K562 (cell line): ENCODE data around the gene C11orf52.
"Not testable (repeated sequence)": the region's sequence is repeated elsewhere in the genome, so short reads cannot be mapped to it uniquely, and the experiment has no call there.

Experiments used
- BRCA1 ChIP-seq, 2 experiments: fragments of 450-650 bp in 1 of 2; sonication (generic) in 1 of 2; formaldehyde crosslinking in 1 of 2; IDR thresholded peaks; 2 replicates each; pipeline versions ENCODE4 v1.5.0 to v1.6.1; 2017 to 2020; ENCODE audit warnings: mild to moderate bottlenecking in 1 of 2, missing genetic modification reagents in 1 of 2
- BRF1 ChIP-seq: IDR thresholded peaks from 3 replicates; pipeline ENCODE4 v1.6.1; 2011; ENCODE audit warnings: borderline replicate concordance, mild to moderate bottlenecking; ENCODE audit not compliant: insufficient read length; ENCODE audit errors: extremely low read depth
- FOSL1 ChIP-seq: fragments of 200-800 bp; sonication (Bioruptor generic); conservative IDR thresholded peaks from 2 replicates; pipeline ENCODE4 v1.6.1; 2016; ENCODE audit warnings: missing genetic modification characterization, missing compliant biosample characterization
- FOXJ3 ChIP-seq: sonication (generic); formaldehyde crosslinking; IDR thresholded peaks from 2 replicates; pipeline ENCODE4 v1.4.0; 2020; ENCODE audit warnings: mild to moderate bottlenecking, missing genetic modification reagents
- PTRF ChIP-seq: fragments of 450-650 bp; IDR thresholded peaks from 2 replicates; pipeline ENCODE4 v1.6.1; 2016; ENCODE audit warnings: mild to moderate bottlenecking, missing genetic modification characterization, missing compliant biosample characterization
- SETDB1 ChIP-seq: IDR thresholded peaks from one replicate; pipeline ENCODE4 v1.6.1; 2012; ENCODE audit warnings: low read length, control low read depth, inconsistent platforms
- TAF1 ChIP-seq: IDR thresholded peaks from 2 replicates; pipeline ENCODE4 v1.6.1; 2011; ENCODE audit warnings: mild to moderate bottlenecking, low read length, moderate library complexity; ENCODE audit not compliant: insufficient read depth, control insufficient read depth, severe bottlenecking; ENCODE audit errors: extremely low read depth
- TARDBP ChIP-seq: fragments of 450-650 bp; IDR thresholded peaks from 2 replicates; pipeline ENCODE4 v1.6.1; 2016
- ZC3H11A ChIP-seq: IDR thresholded peaks from 2 replicates; pipeline ENCODE4 v1.6.1; 2012; ENCODE audit warnings: low read depth, low read length, improper control_type of control experiment
- TF ChIP-seq, protein P1 (sequence below): sonication (generic); formaldehyde crosslinking; IDR thresholded peaks from 2 replicates; pipeline ENCODE4 v1.8.0; 2022; ENCODE audit warnings: missing genetic modification reagents, mild to moderate bottlenecking, moderate library complexity, borderline replicate concordance
- TF ChIP-seq, protein P2 (sequence below), 3 experiments: IDR thresholded peaks in 2 of 3; conservative IDR thresholded peaks in 1 of 3; 2 replicates each; pipeline ENCODE4 v1.5.1; 2011 to 2012; ENCODE audit warnings: low read length in 3 of 3, mild to moderate bottlenecking in 3 of 3, control low read depth in 2 of 3, improper control_type of control experiment in 1 of 3, inconsistent platforms in 1 of 3, low read depth in 1 of 3, mixed read lengths in 1 of 3, moderate library complexity in 1 of 3; ENCODE audit not compliant: insufficient read depth in 2 of 3

GRCh38 chr11:111933176-111933575, 14.5 kb downstream of the C11orf52 start:
- not testable (repeated sequence) for TF ChIP-seq FOSL1 (tag); TAF1; FOXJ3 (CRISPR knock-in tag); PTRF (tag); TARDBP; SETDB1; BRCA1 (IDR thresholded peaks at IDR 0.05); BRCA1 (CRISPR knock-in tag; IDR thresholded peaks at IDR 0.05); ZC3H11A; BRF1
- TF ChIP-seq, protein P1, sequence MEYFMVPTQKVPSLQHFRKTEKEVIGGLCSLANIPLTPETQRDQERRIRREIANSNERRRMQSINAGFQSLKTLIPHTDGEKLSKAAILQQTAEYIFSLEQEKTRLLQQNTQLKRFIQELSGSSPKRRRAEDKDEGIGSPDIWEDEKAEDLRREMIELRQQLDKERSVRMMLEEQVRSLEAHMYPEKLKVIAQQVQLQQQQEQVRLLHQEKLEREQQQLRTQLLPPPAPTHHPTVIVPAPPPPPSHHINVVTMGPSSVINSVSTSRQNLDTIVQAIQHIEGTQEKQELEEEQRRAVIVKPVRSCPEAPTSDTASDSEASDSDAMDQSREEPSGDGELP (CRISPR knock-in tag), result not testable (repeated sequence)
- TF ChIP-seq, protein P2, sequence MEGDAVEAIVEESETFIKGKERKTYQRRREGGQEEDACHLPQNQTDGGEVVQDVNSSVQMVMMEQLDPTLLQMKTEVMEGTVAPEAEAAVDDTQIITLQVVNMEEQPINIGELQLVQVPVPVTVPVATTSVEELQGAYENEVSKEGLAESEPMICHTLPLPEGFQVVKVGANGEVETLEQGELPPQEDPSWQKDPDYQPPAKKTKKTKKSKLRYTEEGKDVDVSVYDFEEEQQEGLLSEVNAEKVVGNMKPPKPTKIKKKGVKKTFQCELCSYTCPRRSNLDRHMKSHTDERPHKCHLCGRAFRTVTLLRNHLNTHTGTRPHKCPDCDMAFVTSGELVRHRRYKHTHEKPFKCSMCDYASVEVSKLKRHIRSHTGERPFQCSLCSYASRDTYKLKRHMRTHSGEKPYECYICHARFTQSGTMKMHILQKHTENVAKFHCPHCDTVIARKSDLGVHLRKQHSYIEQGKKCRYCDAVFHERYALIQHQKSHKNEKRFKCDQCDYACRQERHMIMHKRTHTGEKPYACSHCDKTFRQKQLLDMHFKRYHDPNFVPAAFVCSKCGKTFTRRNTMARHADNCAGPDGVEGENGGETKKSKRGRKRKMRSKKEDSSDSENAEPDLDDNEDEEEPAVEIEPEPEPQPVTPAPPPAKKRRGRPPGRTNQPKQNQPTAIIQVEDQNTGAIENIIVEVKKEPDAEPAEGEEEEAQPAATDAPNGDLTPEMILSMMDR (IDR thresholded peaks at IDR 0.05 in 2 of 3, conservative IDR thresholded peaks at IDR 0.05 in 1 of 3; ENCODE audit: insufficient read depth in 2 of 3, low read depth in 1 of 3, low read length in 3 of 3), result not testable (repeated sequence)
